GM18526 (cell line): ENCODE data around the gene HSPA1A.

Source experiments
- POLR2A ChIP-seq: IDR thresholded peaks from 3 replicates; pipeline ENCODE4 v1.6.1; 2011; ENCODE audit not compliant: insufficient read length; ENCODE audit errors: extremely low read depth

The HSPA1A gene

DNA sequence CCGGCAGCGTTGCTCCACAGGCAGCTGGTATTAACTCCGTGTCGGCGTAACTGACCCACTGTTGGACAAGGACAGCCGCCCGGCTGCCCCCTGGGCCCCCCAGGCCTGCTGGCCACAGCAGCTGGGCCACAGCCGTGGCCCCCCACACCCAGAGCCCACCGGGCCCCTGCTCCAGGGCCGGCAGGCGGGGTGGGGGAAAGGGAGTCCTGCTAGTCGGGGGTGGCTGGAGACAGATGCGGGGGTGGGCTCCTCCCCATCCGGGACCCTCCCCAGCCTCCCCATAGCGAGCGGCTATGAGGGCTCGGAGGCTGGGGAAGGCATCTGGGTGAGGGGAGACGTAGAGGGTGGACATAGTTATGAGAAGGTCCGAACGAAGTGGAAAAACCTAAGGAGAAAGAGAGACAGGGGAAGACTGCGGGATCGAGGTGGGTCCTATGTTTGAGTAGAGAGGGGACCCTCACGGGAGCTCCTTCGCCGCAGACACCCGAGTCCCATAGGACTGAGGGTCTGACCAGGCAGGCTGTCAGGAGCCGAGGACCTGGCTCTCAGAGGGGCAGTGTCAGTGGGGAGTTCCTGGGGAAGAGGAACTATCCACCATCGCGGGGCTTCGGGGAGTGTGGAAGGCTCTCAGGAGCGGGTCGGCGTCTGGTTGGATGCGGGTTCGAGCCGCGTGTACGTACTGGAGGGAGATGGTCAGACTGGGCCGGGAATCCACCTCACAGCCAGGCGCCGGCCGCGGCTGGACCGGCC is 20.3 kb upstream of the HSPA1A start:
- TF ChIP-seq POLR2A, result no peak

GRCh38 chr6:31795616-31796298 is 19.6 kb upstream of the HSPA1A start, which contains the start of gene VARS1:
Gene VARS1, minus strand, starts transcription at chr6:31795752. Its CDS starts 535 bp downstream, at chr6:31795217.
- peak; percentile 51 for TF ChIP-seq POLR2A

DNA sequence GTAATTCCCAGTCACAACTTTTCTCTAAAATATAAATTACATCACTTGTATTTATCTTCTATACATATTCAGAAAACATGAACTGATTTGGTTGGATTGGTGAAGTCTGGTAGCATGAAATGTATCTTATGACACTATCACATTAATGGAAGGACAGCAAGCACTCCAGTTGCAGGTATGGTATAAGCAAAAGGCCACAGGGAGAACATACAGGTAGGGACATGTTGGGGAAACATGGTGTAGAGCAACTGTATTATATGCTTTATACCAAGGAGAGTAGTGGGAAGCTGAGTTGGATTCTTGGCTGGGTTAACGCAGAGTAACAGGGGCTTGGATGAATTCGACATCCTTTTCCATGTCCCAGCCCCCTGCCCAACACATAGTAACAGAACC is 18.4 kb upstream of the HSPA1A start:
- TF ChIP-seq POLR2A, result no peak

DNA sequence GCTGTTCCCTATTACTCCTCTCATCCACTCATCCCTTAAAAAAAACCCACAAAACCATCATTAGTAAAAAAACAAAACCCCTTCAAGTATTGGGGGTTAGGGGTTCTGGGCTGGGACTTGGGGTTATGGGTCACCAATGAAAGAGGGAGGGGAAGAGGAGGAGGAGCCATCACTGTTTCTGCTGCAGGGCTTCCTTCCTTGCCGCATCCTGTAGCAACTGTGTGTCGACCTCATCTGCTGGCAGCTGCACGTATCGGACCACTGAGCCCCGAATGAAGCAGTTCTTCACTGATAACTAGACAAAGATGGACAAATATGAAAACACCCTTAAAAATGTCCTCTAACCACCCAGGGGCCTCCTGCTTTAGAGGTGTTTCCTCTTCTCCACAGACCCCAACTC is 17.8 kb upstream of the HSPA1A start:
- TF ChIP-seq POLR2A, result no peak

DNA sequence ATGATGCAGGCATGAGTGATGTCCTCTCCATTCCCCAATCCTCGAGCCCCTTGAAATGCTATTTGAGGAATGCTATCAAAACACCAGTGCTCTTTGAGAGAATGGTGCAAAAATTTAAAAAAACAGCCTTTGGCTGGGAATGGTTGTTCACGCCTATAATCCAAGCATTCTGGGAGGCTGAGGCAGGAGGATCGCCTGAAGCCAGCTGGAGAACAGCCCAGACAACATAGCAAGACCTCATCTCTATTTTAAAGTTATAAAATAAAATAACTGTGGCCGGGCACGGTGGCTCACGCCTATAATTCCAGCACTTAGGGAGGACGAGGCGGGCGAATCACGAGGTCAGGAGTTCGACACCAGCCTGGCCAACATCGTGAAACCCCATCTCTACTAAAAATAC is 15.6 kb upstream of the HSPA1A start:
- no peak for TF ChIP-seq POLR2A

DNA sequence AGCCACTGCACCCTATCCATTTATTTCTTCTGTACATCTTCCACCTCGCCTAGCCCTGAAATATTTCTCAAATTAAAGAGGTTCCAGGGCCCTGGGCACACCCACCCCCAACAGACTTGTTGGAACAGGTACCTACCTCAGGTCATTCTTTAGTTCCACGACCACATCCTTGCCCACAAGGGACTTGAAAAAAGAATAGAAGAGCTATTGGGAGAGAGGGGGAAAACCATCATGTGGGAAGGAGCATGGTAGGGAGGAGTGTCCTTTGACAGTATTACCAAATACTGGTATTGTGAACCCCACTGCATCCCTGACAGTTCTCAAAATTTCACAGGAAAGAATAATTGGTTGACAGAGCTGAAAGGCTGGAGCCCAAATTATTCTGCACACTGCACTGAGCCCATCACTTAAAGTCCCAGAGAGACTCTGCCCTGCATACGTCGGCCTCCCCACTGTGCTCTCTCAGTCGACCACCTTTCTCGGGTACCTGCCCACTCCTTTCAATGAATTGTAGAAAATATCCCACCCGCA is 9.3 kb upstream of the HSPA1A start:
- no peak for TF ChIP-seq POLR2A

DNA sequence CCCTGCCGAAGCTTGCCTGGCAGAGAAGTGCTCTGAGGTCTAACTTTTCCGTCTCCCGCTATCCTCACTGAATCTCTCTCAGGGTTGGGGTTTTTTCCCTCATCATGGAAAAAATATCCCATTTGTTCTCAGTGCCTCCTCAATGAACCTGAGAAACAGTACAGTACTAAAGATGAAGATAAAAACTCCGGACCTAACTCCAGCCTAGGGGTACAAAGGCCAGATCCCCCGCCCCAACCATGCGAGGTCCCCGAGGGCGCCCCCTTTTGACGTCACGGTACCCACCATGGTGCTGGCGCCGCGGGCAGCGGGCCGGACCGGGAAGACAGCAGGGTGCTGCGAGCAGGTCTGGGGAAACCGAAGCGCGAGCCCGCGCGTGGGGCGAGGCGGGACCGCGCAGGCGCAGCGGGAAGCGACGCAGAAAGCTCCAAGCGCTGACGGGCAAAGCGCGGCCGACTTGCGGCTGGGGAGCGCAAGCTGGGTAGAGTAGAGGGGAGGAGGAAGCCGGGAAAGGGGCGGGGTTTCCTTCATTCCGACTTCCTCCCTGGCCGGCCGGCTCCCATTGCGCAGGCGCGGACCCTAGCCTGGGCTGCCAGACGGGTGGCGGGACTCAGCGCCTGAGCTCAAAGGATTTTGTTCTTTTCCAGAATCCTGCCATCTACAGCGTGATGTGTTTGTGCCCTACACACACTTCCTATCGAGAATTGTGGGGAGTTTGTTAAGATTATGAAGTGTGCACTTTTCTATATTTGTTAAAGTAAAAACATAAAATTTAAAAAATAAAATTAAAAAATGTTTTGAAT is 8.7 kb upstream of the HSPA1A start, which contains the start of gene LSM2:
TSS of gene LSM2 (minus strand) at position 497 of the 803 bp plus-strand sequence. CDS start at position 288, 209 bp downstream.
- peak; percentile 88 for TF ChIP-seq POLR2A

DNA sequence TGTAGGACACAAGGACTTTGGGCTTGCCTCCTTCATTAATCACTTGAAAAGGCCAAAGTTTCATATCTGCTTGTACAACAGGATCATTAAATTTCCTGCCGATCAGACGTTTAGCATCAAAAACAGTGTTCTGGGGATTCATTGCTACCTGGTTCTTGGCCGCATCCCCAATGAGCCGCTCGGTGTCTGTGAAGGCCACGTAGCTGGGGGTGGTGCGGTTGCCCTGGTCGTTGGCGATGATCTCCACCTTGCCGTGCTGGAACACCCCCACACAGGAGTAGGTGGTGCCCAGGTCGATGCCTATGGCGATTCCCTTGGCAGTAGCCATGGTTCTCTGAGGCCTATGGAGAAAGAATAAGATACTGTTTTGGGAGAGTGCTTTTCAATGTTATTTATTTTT is 3.7 kb upstream of the HSPA1A start:
- TF ChIP-seq POLR2A, result no peak

- no peak for TF ChIP-seq POLR2A
These were observed 1.9 kb upstream of the HSPA1A start for GRCh38 chr6:31813465-31813849.

DNA sequence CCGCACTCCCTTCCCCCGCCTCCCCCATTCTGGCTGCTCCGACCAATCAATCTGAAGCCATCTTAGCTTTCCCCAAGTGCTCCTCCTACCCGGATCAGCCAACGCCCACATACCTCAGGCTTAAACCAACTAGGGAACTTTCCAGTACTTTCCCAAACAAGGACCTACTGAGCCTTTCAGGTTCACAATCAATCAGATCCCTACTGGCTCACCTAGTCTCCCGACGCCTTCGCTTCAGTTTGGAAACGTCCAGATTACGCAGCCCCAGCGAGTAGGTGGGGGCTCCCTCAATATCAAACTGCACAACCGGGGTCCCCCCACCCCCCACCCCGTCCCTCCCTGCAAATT is 692 bp upstream of the HSPA1A start:
- TF ChIP-seq POLR2A, result no peak

- TF ChIP-seq POLR2A, result no peak
These were observed 4.5 kb downstream of the HSPA1A start for GRCh38 chr6:31819871-31820299.

- peak; percentile 72 for TF ChIP-seq POLR2A
These were observed 6.1 kb downstream of the HSPA1A start for GRCh38 chr6:31821301-31822035.

GRCh38 chr6:31822036-31822821 is 6.9 kb downstream of the HSPA1A start:
- TF ChIP-seq POLR2A, result no peak

DNA sequence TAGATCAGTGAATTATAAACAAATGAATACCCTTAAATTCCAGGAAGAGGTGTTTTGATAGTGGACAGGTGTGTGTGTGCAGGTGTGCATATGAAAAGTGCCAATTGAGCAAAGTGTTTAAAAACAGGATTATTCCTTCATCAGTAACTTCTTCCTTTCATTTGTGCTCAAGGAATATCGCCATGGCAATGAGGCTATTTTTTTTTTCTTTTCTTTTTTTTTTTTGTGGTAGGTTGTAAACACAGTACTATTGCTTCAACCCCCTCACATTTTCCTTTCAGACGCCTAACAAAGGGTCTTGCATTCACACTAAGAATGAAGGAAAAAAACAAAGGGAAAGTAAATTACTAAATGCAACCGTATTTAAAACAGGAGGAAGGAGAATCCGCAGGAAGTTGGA is 10.2 kb downstream of the HSPA1A start:
- TF ChIP-seq POLR2A, result no peak

DNA sequence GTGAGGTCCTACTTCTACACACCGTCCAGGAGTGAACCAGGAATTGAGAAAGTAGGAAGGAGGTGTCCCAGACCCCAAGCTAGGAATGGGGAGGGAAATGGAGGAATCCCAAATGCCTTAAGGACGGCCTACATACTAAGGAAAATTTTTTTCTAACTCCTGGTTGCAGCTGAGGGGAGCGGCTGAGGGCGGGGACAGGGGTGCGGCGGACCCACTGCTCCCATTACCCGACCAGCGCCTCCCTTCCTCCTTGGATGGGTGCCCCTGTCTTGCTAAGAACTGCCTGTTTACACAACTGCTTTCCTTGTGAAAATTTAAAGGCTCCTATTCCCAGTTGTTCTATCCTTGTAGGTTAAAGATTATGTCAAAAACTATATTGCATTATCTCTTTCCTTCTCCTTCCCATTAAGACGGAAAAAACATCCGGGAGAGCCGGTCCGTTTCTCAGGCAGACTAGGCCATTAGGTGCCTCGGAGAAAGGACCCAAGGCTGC is 11.5 kb downstream of the HSPA1A start:
- TF ChIP-seq POLR2A, result peak; percentile 44
